ENCODE measurements around the gene FUT2. TPM values are rescaled to one million over a fixed set of nuclear protein-coding genes. Genes with fewer than 3 reads are reported as not detected.

The FUT2 gene
- total RNA-seq, 1 experiment from 2014 or later = 12.5 TPM

DNA sequence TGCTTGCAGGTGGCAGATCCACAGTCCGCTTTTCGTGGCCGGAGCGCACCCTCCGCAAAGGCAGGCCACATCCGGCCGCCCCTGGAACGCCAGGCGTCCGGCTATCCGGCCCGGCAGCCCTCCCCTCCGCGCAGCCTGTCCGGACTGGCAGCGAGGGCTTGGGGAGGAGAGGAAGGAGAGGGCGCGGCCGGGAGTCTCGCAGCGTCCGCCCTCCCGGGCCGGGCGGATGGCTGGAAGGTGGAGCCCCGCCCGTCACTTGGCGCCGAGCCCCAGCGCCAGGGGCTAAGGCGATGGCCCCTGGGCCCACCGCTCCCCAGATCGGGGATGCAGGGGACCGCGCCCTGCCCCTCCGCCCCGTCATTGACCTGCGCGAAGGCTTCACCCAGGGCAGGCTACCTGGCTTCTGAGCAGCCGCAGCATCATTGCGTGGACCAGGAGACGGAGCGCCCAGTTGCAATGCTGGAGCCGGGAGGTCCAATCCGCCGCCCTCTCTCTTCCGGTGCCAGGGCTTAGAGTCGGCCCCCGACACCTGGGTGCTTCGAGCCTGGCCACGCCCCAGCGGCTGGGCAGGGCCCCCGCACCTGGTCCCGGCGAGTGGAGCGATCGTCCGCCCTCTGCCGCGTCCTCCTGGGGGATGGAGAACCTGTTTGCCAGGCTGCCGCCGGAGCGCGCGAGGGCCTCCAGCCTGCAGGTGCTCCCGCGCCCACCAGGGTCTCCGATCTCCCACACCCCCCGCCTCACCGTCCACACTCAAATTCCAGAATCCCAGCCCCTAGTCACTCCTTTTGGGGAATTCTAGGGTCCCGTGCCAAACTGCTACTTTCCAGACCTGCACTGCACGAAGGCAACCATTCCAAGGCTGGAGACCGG lies 57.0 kb downstream of the FUT2 start, which contains the start of gene FUT1 (continued):
- TF ChIP-seq SRF (IDR thresholded peaks at IDR 0.05; ENCODE audit: low read depth) = no peak
- peak; percentile 87 for TF ChIP-seq SIN3A (IDR thresholded peaks at IDR 0.05; ENCODE audit: low read depth)
- peak; percentile 78; the same call in 1 of the 2 replicates for TF ChIP-seq CBX3 (IDR thresholded peaks at IDR 0.05; ENCODE audit: low read depth)
- TF ChIP-seq ELF1 (IDR thresholded peaks at IDR 0.05; ENCODE audit: borderline replicate concordance, low read depth) = no peak
- no peak for TF ChIP-seq FOSL1 (IDR thresholded peaks at IDR 0.05; ENCODE audit: low read depth)

DNA sequence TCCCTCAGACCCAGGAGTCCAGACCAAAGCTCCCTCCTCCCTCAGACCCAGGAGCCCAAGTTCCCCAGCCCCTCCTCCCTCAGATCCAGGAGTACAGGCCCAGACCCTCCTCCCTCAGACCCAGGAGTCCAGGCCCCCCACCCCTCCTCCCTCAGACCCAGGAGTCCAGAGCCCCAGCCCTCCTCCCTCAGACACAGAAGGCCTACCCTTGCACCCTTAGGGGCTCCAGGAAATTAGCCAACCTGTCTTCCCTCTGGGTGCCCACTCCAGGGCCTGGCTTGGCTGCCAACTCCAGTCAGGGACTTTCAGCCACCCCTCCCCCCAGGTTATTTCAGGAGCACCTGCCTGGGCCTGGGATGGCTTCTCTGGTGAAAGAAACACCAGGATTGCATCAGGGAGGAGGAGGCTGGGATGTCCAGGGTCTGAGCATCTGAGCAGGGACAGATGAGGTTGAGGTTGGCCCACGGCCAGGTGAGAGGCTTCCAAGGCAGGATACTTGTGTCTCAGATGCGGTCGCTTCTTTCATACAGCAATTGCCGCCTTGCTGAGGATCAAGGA lies 59.4 kb downstream of the FUT2 start, which contains the start of gene FGF21:
Gene FGF21, plus strand, starts transcription at position 441 of the 558 bp plus-strand sequence. CDS start 713 bp downstream, outside the sequence.
- Histone ChIP-seq H3K27me3 (ENCODE audit: insufficient read depth, low read length) (no peaks in the 10 kb centered on the region), H3K9me3 (ENCODE audit: control insufficient read depth in 1 of 2, insufficient read depth in 1 of 2, low read depth in 1 of 2, low read length in 2 of 2) (no peaks in the 10 kb centered on the region), H3K36me3 (ENCODE audit: control insufficient read depth in 1 of 2, insufficient read depth in 2 of 2, low read length in 2 of 2) (peaks cover 1 to 11% of the 10 kb centered on the region in 2 experiments; a peak in 3 of 4 replicates), H3K4me1 (ENCODE audit: control insufficient read depth in 1 of 2, insufficient read depth in 2 of 2, low read length in 2 of 2) (peaks cover 25 to 35% of the 10 kb centered on the region in 2 experiments), H2AFZ (ENCODE audit: low read depth, low read length, poor library complexity, severe bottlenecking) (no peak within 1 kb of the TSS), H3K9me2 (ENCODE audit: insufficient read depth) (no peaks in the 10 kb centered on the region), H3K79me2 (ENCODE audit: insufficient read depth, low read length) (peaks cover 22% of the 10 kb centered on the region), H3K27ac (ENCODE audit: low read depth, low read length) (no peak within 1 kb of the TSS; the same call in 1 of the 2 replicates), H3K4me3 (replicated peaks in 1 of 2; ENCODE audit: low read depth in 1 of 2, low read length in 2 of 2) (peak within 1 kb of the TSS in 1 of 2 experiments; percentile 5; a peak in 1 of 4 replicates), H4K20me1 (ENCODE audit: insufficient read depth) (no peaks in the 10 kb centered on the region), H3K4me2 (ENCODE audit: low read length) (0 out of 2 replicates have a peak within 1 kb of the TSS, but pooled peaks have one; percentile 9), H3K9ac (ENCODE audit: low read length) (no peak within 1 kb of the TSS)
- no peak for DNase-seq (ENCODE audit: low read depth, low spot score)
- CTCF ChIA-PET = no interaction called here
- TF ChIP-seq, protein P1, sequence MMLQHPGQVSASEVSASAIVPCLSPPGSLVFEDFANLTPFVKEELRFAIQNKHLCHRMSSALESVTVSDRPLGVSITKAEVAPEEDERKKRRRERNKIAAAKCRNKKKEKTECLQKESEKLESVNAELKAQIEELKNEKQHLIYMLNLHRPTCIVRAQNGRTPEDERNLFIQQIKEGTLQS (IDR thresholded peaks at IDR 0.05) = no peak
- TF ChIP-seq ZNF274 (IDR thresholded peaks at IDR 0.05; ENCODE audit: low read depth, low read length) (no peak), EZH2 (IDR thresholded peaks at IDR 0.05) (no peak), POLR2AphosphoS5 (IDR thresholded peaks at IDR 0.05; ENCODE audit: low read depth, low read length) (peak; percentile 23; the same call in 1 of the 2 replicates)
- RAD21 ChIA-PET (ENCODE audit: low non-redundant PET in 1 of 2, low total read pairs in 2 of 2, uncharacterized antibody in 2 of 2, unreplicated experiment in 2 of 2) = no interaction called here
- no peak for ATAC-seq
- intact Hi-C loops (cut with micrococcal nuclease) = no loop called here
- BruUV-seq (replicated peaks) = no TSS peak
- POLR2A ChIA-PET = interaction anchor here (1.3 kb wide), 1 partner anchor 110 kb away, joined by 3 read pairs; no protein-coding TSS in a partner anchor

Other genes with a start within 250 kb of the FUT2 start
- 64.8 TPM for gene GRWD1, start 250.0 kb upstream of the FUT2 start, total RNA-seq (2021; ENCODE audit: unreplicated experiment)
- 2.5 TPM for gene KCNJ14, start 240.4 kb upstream of the FUT2 start, total RNA-seq (2021; ENCODE audit: unreplicated experiment)
- gene CYTH2, start 226.6 kb upstream of the FUT2 start, total RNA-seq (2021; ENCODE audit: unreplicated experiment) = 75.3 TPM
- gene LMTK3, start 184.1 kb upstream of the FUT2 start, total RNA-seq (2021; ENCODE audit: unreplicated experiment) = 19.9 TPM
- 4.8 TPM for gene SULT2B1, start 143.8 kb upstream of the FUT2 start, total RNA-seq (2021; ENCODE audit: unreplicated experiment)
- not detected for gene SPACA4, start 89.2 kb upstream of the FUT2 start, total RNA-seq (2021; ENCODE audit: unreplicated experiment)
- 6.8 TPM for gene FAM83E, start 80.9 kb upstream of the FUT2 start, total RNA-seq (2021; ENCODE audit: unreplicated experiment)
- gene RPL18, start 76.8 kb upstream of the FUT2 start, total RNA-seq (2021; ENCODE audit: unreplicated experiment) = 2,006 TPM
- gene SPHK2, start 76.5 kb upstream of the FUT2 start, total RNA-seq (2021; ENCODE audit: unreplicated experiment) = 19.9 TPM
- gene DBP, start 58.6 kb upstream of the FUT2 start, total RNA-seq (2021; ENCODE audit: unreplicated experiment) = 45.9 TPM
- 29.6 TPM for gene CA11, start 49.8 kb upstream of the FUT2 start, total RNA-seq (2021; ENCODE audit: unreplicated experiment)
- 3.1 TPM for gene NTN5, start 23.0 kb upstream of the FUT2 start, total RNA-seq (2021; ENCODE audit: unreplicated experiment)
- gene MAMSTR, start 23.8 kb downstream of the FUT2 start, total RNA-seq (2021; ENCODE audit: unreplicated experiment) = 1.3 TPM
- 1.9 TPM for gene RASIP1, start 44.6 kb downstream of the FUT2 start, total RNA-seq (2021; ENCODE audit: unreplicated experiment)
- 1.7 TPM for gene IZUMO1, start 50.9 kb downstream of the FUT2 start, total RNA-seq (2021; ENCODE audit: unreplicated experiment)
- 14.1 TPM for gene FUT1, start 56.7 kb downstream of the FUT2 start, total RNA-seq (2021; ENCODE audit: unreplicated experiment)
- 0.81 TPM for gene FGF21, start 59.6 kb downstream of the FUT2 start, total RNA-seq (2021; ENCODE audit: unreplicated experiment)
- 66.1 TPM for gene BCAT2, start 115.1 kb downstream of the FUT2 start, total RNA-seq (2021; ENCODE audit: unreplicated experiment)
- gene HSD17B14, start 140.5 kb downstream of the FUT2 start, total RNA-seq (2021; ENCODE audit: unreplicated experiment) = 3.9 TPM
- gene PLEKHA4, start 172.6 kb downstream of the FUT2 start, total RNA-seq (2021; ENCODE audit: unreplicated experiment) = 20.4 TPM
- gene PPP1R15A, start 176.4 kb downstream of the FUT2 start, total RNA-seq (2021; ENCODE audit: unreplicated experiment) = 50.3 TPM
- not detected for gene TULP2, start 202.8 kb downstream of the FUT2 start, total RNA-seq (2021; ENCODE audit: unreplicated experiment)
- gene NUCB1, start 204.3 kb downstream of the FUT2 start, total RNA-seq (2021; ENCODE audit: unreplicated experiment) = 88.8 TPM
- 8.6 TPM for gene DHDH, start 237.7 kb downstream of the FUT2 start, total RNA-seq (2021; ENCODE audit: unreplicated experiment)

Data from HCT116 (cell line).